Bronchus fibroblast of lung (primary cell): Measurements from ENCODE around the gene ACOT9. TPM values are rescaled to one million over a fixed set of nuclear protein-coding genes. Genes with fewer than 3 reads are reported as not detected.

Experiments used
- total RNA-seq: library from RNA; depleted of rRNA; stranded (reverse); fragments of >200 nt; gene quantifications from 2 replicates; pipeline ENCODE4 v1.2.3, GENCODE V29; 2015

ACOT9 gene
- total RNA-seq = 37.9 and 48.3 TPM in 2 replicates

GRCh38 chrX:23742697-23743622, at the start of gene ACOT9:
Gene ACOT9, minus strand, starts transcription at chrX:23743276. Its CDS starts 132 bp downstream, at chrX:23743144.

GRCh38 chrX:23782863-23783588, 40.0 kb upstream of the ACOT9 start, which contains the start of gene SAT1:
Gene SAT1, plus strand, starts transcription at chrX:23783173. Its CDS starts 179 bp downstream, at chrX:23783352.

GRCh38 chrX:23667239-23668177, 75.6 kb downstream of the ACOT9 start, which contains the start of gene PRDX4:
Gene PRDX4, plus strand, starts transcription at chrX:23667493. Its CDS starts 78 bp downstream, at chrX:23667571.

Other genes starting within 250 kb of the ACOT9 start
- 273 and 302 TPM in 2 replicates for gene PRDX4, start 75.8 kb downstream of the ACOT9 start, total RNA-seq
- gene SAT1, start 39.9 kb upstream of the ACOT9 start, total RNA-seq = 48.2 and 66.7 TPM in 2 replicates
- gene APOO, start 164.7 kb upstream of the ACOT9 start, total RNA-seq = 20.5 and 23.0 TPM in 2 replicates
- not detected in 2 replicates for gene CXorf58, start 164.7 kb upstream of the ACOT9 start, total RNA-seq